NCI-H2107 treated with DMSO at 0.1 percent for 48 hours (cell line): ENCODE results near the gene LRRC3B.

ENCODE experiments used
- DNase-seq: peaks from one replicate; lab custom pipeline; 2025; ENCODE audit not compliant: unreplicated experiment; lab: John Stamatoyannopoulos, UW

The LRRC3B gene

GRCh38 chr3:26630669-26631389 is 8.3 kb downstream of the LRRC3B start:
- no peak for DNase-seq

- DNase-seq: no peak
These were observed 8.8 kb downstream of the LRRC3B start for GRCh38 chr3:26631390-26631738.

GRCh38 chr3:26634601-26635000 is 12.0 kb downstream of the LRRC3B start:
- no peak for DNase-seq

GRCh38 chr3:26636096-26636727 is 13.6 kb downstream of the LRRC3B start:
- DNase-seq: no peak

- DNase-seq: no peak
These were observed 15.1 kb downstream of the LRRC3B start for GRCh38 chr3:26637698-26638097.

DNA sequence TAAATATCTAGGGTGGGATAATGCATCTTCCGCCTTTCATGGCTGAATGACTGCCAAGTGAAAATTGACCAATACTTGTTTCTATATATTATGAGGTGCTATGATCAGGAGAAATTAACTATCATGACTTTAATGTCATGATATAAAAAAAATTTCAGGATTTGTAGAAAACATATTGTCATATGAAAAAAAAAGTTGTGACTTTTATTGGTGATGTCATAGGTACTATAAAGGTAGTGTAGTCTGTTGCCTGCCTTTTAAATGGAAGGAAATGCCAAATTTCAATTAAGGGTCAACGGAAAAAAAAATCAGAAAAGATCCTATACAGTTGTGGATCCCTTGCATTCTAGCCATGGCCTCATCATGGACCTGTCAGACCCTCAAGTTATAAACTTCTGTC is 15.5 kb downstream of the LRRC3B start:
- no peak for DNase-seq

GRCh38 chr3:26639339-26639738 is 16.8 kb downstream of the LRRC3B start:
- DNase-seq: no peak

- DNase-seq: no peak
These were observed 24.5 kb downstream of the LRRC3B start for GRCh38 chr3:26647078-26647477.

DNA sequence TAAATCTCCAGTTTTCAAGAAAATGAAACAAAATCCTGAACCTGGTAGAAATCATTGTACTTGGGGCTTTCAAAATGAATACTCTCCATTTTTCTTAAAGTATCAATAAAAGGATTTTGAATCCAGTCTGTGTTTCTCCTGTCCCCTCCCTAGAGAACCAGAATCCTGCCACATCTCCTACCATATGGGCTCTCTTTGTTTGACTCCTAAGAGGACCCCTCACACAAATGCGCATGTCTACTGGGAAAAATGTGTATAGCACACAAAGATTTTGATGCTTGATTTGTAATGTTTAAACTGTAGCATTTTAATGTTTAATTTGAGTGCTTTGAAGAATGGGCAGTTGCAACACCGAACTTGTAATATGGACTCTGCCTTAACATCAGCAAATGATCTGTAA is 25.9 kb downstream of the LRRC3B start:
- no peak for DNase-seq

- no peak for DNase-seq
These were observed 29.6 kb downstream of the LRRC3B start for GRCh38 chr3:26652164-26652563.

DNA sequence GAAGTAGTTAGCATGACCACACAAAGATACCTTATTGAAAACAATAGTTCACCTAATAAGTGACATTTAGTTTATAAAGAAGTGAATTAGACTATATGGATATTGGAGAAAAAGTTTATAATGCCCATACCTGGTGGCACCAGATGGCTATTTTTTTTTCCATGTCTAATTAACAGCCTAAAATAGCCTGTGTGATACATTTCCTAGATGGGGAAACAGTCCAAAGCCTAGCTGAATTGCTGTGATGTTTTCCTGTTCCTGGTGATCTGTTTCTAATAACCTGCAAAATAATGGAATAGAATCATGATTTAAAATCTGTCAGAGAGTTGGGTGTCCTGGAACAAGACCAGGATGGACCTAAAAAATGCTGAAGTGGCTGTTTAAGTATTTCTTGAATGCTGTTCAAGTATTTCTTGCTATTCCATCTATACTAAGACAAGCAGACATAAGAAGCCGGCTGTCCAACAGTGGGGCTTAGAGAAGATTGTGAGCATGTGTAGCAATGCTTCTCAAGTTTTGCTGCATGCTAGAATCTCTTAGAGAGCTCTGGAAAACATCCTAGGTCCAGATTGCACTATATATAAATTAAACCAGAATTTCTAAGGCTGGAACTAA is 31.3 kb downstream of the LRRC3B start:
- no peak for DNase-seq

GRCh38 chr3:26655231-26655630 is 32.7 kb downstream of the LRRC3B start:
- DNase-seq: no peak

DNA sequence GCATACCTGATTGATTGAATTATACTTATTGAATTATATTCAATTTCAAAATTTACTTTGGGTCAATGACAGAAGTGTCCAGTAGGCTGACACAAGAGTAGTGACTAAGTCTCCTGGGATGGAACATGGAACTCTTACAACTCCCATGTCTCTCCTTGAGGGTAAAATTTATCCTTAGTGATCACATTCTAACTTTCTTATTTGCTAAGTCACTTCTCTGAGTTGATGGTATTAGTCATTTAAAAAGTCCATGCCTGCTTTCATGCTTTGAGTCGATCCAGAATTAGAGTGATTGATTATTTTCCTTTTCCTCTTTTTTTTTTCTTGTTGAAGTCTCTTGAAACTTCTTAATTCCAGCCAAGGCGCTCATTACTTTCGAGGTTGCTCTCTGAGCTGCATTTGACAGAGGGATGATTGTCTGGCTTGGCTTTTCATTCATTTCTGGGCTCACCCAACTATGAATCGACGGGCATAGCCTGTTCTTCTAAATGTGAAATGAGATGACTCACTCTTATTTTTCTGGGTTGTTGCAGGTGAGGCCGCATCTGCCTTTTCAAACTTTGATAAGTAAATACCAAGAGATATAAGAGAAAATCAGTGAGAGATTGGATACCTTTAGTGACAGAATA is 34.9 kb downstream of the LRRC3B start:
- DNase-seq: no peak

DNA sequence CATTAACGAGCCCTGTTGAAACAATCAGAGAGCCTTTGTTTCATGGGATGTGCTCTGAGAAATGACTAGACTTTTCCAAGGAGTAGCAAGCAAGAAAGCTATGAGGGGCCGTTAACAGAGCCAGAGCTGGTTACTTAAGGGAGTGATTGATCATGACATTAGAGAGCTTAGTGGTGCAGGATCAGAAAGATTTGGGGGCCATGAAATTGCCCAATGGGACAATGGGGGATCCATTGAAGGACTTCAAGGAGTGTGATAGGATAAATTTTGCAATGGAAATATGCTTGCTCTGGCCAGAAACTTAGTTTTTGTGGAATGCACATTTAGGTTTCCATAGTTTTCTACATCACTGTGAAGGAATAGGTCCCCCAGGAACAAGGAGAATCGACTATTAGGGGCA is 45.6 kb downstream of the LRRC3B start:
- DNase-seq: no peak

DNA sequence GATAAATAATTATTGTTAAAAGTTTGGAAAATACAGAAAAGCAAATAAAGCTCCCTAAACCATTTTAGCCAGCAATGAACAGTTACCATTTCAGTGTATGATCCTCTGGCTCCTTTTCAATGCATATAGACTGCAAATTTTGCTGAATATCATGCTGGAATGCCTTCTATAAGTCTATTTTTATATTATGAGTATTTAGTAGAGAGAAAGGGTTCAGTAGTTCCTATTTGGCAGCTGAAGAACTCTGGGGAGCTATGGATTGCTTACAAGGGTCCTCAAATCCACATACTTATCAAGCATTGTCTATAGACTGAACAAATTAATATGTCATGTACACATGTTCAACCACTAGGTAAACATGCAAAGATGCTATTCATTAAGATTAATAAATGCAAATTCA is 46.1 kb downstream of the LRRC3B start:
- no peak for DNase-seq

GRCh38 chr3:26675336-26675735 is 52.8 kb downstream of the LRRC3B start:
- DNase-seq: no peak

DNA sequence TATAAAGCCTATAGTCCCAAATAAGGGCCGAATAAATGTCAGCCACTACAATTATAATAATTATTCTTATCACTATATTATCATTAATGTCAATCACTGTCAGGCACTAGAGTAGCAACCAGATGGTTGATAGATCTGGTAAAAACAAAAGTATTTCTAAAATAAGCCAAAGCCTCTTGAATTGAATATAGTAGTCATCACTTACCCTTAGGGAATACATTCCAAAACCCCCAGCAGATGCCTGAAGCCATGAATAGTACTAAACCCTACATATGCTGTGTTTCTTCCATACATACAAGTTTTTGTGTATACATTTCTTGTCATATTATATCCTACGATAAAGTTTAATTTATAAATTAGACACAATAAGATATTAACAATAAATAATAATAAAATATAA is 59.1 kb downstream of the LRRC3B start:
- no peak for DNase-seq

- DNase-seq: no peak
These were observed 59.8 kb downstream of the LRRC3B start for GRCh38 chr3:26682406-26682805.

DNA sequence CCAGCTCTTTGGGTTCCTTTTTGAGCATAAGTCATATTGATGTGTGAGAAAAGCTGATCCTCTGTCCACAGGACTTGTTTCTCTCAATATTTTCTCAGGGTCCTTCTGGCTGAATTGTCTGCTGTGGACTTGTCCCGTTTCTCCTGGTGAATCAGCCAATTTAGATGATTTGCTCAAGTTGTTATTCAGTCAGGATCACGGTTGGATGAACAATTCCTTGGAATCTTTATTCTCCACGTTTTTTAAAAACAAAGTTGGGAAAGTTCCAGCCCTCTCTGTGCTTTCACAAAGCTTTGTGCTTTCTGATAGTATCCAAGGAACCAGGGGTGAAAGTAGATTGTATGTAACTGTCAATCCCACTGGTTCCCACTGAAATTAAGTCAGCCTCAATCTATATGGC is 61.3 kb downstream of the LRRC3B start:
- DNase-seq: no peak

- no peak for DNase-seq
These were observed 64.9 kb downstream of the LRRC3B start for GRCh38 chr3:26687466-26687865.

GRCh38 chr3:26699553-26699952 is 77.0 kb downstream of the LRRC3B start:
- no peak for DNase-seq

DNA sequence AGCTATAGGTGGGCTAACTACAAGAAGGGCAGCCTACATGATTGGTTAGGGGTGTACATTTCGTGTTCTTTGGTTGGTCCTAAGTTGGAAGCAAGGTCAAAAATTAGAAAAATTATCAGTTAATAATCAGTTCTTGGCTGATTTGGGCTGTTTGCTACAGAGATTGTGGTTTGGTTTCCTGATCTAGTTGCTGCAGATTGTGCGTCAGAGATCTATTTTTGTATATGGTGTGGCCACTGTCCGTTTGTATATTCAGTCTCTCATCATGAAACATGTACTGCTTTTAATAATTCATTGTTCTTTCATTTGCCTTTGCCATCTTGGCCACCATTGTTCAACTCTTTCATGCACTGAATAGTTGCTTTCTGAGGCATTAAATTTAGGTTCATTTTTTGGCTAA is 80.9 kb downstream of the LRRC3B start:
- no peak for DNase-seq
